KMS-11 (cell line): ENCODE results near the gene POU2AF3.
"Not testable (repeated sequence)": the region's sequence is repeated elsewhere in the genome, so short reads cannot be mapped to it uniquely, and the experiment has no call there.

Experiments
- H2AFZ ChIP-seq: fragments of 200-600 bp; sonication (generic); 2 replicates; pipeline ENCODE4 v1.6.1; 2016; ENCODE audit warnings: antibody characterized with exemption, mixed run types, low read depth
- H3K27ac ChIP-seq: fragments of 200-600 bp; sonication (generic); 2 replicates; pipeline ENCODE4 v1.6.1; 2016; ENCODE audit warnings: mild to moderate bottlenecking, mixed run types
- H3K27me3 ChIP-seq: fragments of 200-600 bp; sonication (generic); 2 replicates; pipeline ENCODE4 v1.6.1; 2017; ENCODE audit warnings: mild to moderate bottlenecking, low read depth, mixed run types, moderate library complexity; ENCODE audit not compliant: insufficient read depth
- H3K36me3 ChIP-seq: fragments of 200-600 bp; sonication (generic); 2 replicates; pipeline ENCODE4 v1.6.1; 2017; ENCODE audit warnings: mild to moderate bottlenecking, mixed run types; ENCODE audit not compliant: insufficient read depth
- H3K4me1 ChIP-seq: fragments of 200-600 bp; sonication (generic); 2 replicates; pipeline ENCODE4 v1.6.1; 2016; ENCODE audit warnings: mild to moderate bottlenecking, low read depth, mixed run types; ENCODE audit not compliant: poor library complexity, severe bottlenecking
- H3K4me2 ChIP-seq: fragments of 200-600 bp; sonication (generic); 2 replicates; pipeline ENCODE4 v1.7.0; 2016; ENCODE audit warnings: mild to moderate bottlenecking, mixed run types
- H3K4me3 ChIP-seq: fragments of 200-600 bp; sonication (generic); IDR thresholded peaks from 2 replicates; pipeline ENCODE4 v1.6.1; 2017; ENCODE audit warnings: low read depth, low read length, mixed read lengths; ENCODE audit not compliant: insufficient read depth
- H3K79me2 ChIP-seq: fragments of 200-600 bp; sonication (generic); 2 replicates; pipeline ENCODE4 v1.6.1; 2016; ENCODE audit warnings: low read depth, mixed run types; ENCODE audit not compliant: insufficient read depth
- H3K9ac ChIP-seq: fragments of 200-600 bp; sonication (generic); 2 replicates; pipeline ENCODE4 v1.6.1; 2016; ENCODE audit warnings: mild to moderate bottlenecking, mixed run types
- H4K20me1 ChIP-seq: fragments of 200-600 bp; sonication (generic); 2 replicates; pipeline ENCODE4 v1.6.1; 2016; ENCODE audit warnings: mild to moderate bottlenecking, mixed run types; ENCODE audit not compliant: insufficient read depth
- CTCF ChIP-seq: fragments of 200-600 bp; sonication (generic); conservative IDR thresholded peaks from 2 replicates; pipeline ENCODE4 v1.6.1; 2017; ENCODE audit warnings: low read depth, mild to moderate bottlenecking, antibody characterized with exemption, low read length, moderate library complexity, mixed read lengths

POU2AF3 gene

GRCh38 chr11:111310088-111310487 lies 11.7 kb downstream of the POU2AF3 start:
- no peak overlapping the region for H3K27ac ChIP-seq
- H2AFZ ChIP-seq = no peak overlapping the region
- H3K36me3 ChIP-seq = no peaks in the 10 kb centered on the region
- H3K4me1 ChIP-seq = no peaks in the 10 kb centered on the region
- H4K20me1 ChIP-seq = no peaks in the 10 kb centered on the region
- no peak overlapping the region for H3K4me3 ChIP-seq
- H3K79me2 ChIP-seq = no peaks in the 10 kb centered on the region
- H3K9ac ChIP-seq = no peak overlapping the region
- H3K4me2 ChIP-seq = no peak overlapping the region
- no peaks in the 10 kb centered on the region for H3K27me3 ChIP-seq
- no peak for TF ChIP-seq CTCF

DNA sequence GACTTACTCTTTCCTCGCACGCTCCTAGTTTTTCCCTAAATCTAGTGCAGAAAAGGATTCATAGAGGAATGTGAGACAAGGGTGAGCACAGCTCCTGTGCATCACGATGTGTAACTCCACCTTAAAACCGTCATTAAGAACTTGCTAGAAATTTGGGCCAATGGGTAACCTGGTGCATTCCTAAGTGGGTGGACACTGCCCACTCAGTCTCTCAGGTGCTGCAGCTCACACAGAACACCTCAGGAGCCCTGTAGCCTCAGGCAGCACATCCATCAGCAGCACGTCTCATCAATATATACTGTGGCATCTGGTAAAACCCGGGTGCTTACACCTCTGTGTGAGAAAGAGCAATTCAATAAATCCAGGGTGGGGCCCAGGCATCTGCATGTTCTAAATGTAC lies 12.4 kb downstream of the POU2AF3 start:
- Histone ChIP-seq H3K27ac (no peak overlapping the region), H4K20me1 (no peaks in the 10 kb centered on the region), H3K27me3 (no peaks in the 10 kb centered on the region), H3K4me2 (no peak overlapping the region), H3K4me1 (no peaks in the 10 kb centered on the region), H2AFZ (no peak overlapping the region), H3K4me3 (no peak overlapping the region), H3K79me2 (no peaks in the 10 kb centered on the region), H3K9ac (no peak overlapping the region), H3K36me3 (no peaks in the 10 kb centered on the region)
- TF ChIP-seq CTCF = no peak

DNA sequence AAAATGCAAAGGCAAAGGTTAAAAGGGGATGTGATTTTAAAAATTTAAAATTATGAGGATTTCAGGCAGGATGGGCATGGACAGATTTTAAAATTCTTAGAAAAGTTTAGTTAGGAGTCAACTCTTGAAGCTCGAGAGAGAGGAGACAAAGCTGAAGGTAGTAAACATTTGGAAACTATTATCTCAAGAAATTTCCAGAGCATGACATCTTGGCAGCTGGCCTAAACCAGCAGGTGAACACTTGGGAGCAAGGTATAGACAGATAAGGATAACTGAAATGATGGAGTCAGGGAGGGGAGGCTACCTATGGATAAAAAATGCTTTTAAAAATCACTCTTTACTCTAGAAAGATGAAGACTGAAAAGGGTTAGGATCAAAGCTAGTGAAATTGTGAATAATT lies 13.7 kb downstream of the POU2AF3 start:
- Histone ChIP-seq H4K20me1 (no peaks in the 10 kb centered on the region), H3K27me3 (no peaks in the 10 kb centered on the region), H3K9ac (no peak overlapping the region), H3K4me1 (no peaks in the 10 kb centered on the region), H2AFZ (no peak overlapping the region), H3K79me2 (no peaks in the 10 kb centered on the region), H3K4me3 (no peak overlapping the region), H3K27ac (no peak overlapping the region), H3K4me2 (no peak overlapping the region), H3K36me3 (no peaks in the 10 kb centered on the region)
- no peak for TF ChIP-seq CTCF

DNA sequence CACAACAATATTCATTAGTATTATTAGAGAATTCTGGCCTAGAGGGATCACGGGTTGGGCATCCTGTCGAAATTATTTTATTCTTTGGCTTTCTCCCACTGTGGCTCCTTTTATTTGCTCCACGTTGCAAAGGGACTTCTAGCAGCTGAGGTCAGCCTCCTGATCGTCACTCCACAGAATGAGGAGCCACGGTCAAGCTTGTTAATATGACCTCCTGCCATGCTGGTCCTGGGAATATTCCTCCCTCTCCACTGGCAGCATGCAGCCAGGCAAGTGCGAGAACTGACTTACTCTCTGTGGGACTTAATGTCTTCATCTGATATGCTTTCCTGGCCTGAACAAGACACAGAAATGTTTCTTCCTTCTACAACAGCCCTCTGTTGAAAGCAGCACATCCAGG lies 20.9 kb downstream of the POU2AF3 start:
- H3K27ac ChIP-seq = no peak overlapping the region
- H3K36me3 ChIP-seq = no peaks in the 10 kb centered on the region
- no peaks in the 10 kb centered on the region for H3K79me2 ChIP-seq
- no peak for TF ChIP-seq CTCF
- H3K9ac ChIP-seq = no peak overlapping the region
- H3K4me1 ChIP-seq = no peaks in the 10 kb centered on the region
- H2AFZ ChIP-seq = no peak overlapping the region
- no peaks in the 10 kb centered on the region for H3K27me3 ChIP-seq
- H3K4me2 ChIP-seq = no peak overlapping the region
- H4K20me1 ChIP-seq = no peaks in the 10 kb centered on the region
- H3K4me3 ChIP-seq = no peak overlapping the region

- H3K4me1 ChIP-seq, H3K36me3 ChIP-seq, H3K4me3 ChIP-seq, H3K4me2 ChIP-seq, H3K27ac ChIP-seq, H4K20me1 ChIP-seq, H3K79me2 ChIP-seq, H2AFZ ChIP-seq, H3K27me3 ChIP-seq, H3K9ac ChIP-seq: not testable (repeated sequence)
Measured at GRCh38 chr11:111320199-111320598, 21.9 kb downstream of the POU2AF3 start.
